GM19463 (cell line): ENCODE results near the gene NOL7.

Experiments used
- ATAC-seq: cut with Tn5 transposase; IDR thresholded peaks from one replicate; pipeline ENCODE4 v1.9.1; 2021; ENCODE audit warnings: mild to moderate bottlenecking, moderate library complexity; ENCODE audit not compliant: unreplicated experiment

Gene NOL7

GRCh38 chr6:13614926-13615791, at the start of gene NOL7:
TSS of gene NOL7 (plus strand) at chr6:13615335. CDS start at chr6:13615359, 24 bp downstream.
- ATAC-seq = peak; percentile 91

GRCh38 chr6:13565921-13566320, 49.2 kb upstream of the NOL7 start:
- ATAC-seq = no peak

DNA sequence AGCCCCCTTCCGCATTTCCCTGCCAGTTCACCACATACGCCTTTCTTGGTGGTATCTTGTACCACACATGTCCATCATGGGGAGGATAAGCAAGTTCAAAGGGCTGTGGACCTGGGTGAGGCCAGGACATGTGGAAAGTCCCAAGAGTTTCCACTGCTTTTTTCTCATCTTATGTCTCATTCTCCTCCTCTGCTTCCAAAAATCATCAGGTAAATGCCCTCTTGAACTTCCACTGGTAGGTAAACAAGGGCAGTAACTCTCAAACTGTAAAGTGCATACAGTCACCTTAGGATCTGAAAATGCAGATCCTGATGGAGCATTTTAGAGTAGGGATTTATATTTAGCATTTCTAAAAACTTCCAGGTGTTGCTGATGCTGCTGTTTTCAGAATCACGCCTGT, 48.6 kb upstream of the NOL7 start:
- ATAC-seq = no peak

- ATAC-seq = no peak
Measured at GRCh38 chr6:13568970-13569369, 46.2 kb upstream of the NOL7 start.

DNA sequence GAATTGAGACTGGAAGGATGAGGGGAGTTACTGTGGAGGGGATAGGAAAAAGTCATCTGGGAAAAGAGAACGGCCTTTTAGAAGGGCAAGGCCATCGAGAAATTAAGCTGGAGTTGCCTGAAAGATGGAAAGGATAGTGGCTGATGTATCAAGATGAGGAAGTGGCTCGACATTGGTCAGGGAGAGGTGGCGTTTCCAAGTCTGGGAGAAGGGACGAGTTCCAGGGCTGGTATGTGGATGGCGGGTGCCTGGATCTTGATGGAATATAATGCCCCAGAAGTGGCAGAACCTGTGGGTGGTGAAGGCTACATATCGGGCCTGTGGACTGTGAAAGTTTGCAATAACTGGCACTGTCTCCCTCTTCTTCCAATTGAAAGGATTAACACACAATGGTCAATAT, 42.9 kb upstream of the NOL7 start:
- ATAC-seq = no peak

- no peak for ATAC-seq
Measured at GRCh38 chr6:13572951-13573654, 42.0 kb upstream of the NOL7 start.

GRCh38 chr6:13573669-13574110, 41.4 kb upstream of the NOL7 start:
- ATAC-seq = no peak

DNA sequence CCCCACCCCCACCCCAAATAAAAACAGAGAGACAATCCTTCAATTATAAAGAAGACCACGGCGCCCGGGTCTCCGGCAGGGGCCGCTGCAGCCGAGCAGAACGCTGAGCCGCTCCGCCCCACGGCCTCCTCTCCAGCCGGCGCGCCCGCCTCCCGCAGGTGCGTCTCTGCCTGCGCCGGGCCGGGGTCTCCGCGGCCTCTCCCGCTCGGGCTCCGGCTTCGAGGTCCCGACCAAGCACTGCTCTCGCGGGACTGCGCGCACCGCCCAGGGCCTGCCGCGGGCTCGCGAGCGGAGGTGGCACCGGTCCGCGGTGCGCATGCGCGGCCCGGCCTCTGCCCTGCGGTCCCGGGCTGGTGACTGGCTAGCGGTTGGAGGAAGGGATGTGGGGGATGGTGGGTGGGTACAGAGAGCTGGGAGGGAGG, 41.0 kb upstream of the NOL7 start:
- ATAC-seq = peak; percentile 78

DNA sequence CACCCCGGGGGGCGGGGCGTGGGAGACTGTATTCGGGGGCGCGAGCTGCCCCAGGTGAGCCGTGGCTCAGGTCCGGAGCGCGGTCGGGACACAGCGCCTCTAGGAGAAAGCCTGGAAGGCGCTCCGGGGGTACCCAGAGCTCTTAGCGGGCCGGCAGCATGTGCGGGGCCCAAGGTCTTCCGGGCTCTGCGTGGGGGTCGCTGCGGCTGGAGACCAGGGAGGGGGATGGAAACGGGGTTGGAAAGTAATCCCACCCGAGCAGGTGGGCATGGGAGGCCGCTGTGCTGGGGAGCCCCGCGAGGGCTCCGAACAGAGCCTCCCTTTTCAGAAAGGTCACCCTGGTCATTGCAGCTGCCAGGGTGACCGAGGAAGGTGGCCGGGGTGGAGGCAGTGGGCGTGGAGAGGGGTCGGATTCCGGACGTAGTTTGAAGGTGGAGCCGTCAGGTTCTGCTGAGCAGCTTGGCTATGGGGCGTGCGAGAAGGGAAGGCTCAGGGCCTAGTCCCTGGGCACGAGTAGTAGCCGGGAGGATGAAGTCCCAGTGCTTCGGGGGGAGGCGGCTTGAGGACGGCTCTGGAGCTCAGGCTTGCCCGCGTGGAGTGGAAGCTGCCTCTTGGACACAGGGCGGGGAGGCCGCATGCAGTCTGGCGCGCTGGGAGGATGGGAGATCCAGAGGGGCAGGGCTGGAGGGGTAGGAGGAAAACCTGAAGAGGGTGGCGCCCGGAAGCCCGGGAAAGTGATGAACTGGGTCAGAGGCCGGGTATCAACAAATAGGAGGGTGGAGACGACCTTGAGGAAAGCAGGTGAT, 40.4 kb upstream of the NOL7 start, which contains the start of gene SIRT5:
TSS of gene SIRT5 (plus strand) at position 31 of the 806 bp plus-strand sequence. CDS start 9,510 bp downstream, outside the sequence.
- ATAC-seq = peak; percentile 64

- ATAC-seq = no peak
Measured at GRCh38 chr6:13575377-13575775, 39.8 kb upstream of the NOL7 start.

DNA sequence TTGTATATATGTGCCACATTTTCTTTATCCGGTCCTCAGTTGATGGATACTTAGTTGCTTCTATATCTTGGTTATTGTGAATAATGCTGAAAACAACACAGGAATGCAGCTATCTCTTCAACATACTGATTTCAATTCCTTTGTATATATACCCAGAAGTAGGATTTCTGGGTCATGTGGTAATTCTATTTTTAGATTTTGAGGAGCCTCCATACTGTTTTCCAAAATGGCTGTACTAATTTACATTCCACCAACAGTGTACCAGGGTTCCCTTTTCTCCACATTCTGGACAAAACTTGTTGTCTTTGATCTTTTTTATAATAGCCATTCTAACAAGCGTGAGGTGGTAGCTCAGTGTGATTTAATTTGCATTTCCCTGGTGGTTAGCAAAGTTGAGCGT, 39.1 kb upstream of the NOL7 start:
- no peak for ATAC-seq

GRCh38 chr6:13577926-13578325, 37.2 kb upstream of the NOL7 start:
- ATAC-seq = no peak

- no peak for ATAC-seq
Measured at GRCh38 chr6:13579911-13580310, 35.2 kb upstream of the NOL7 start.

- ATAC-seq = no peak
Measured at GRCh38 chr6:13581700-13582229, 33.4 kb upstream of the NOL7 start.

GRCh38 chr6:13586603-13587542, 28.3 kb upstream of the NOL7 start:
- no peak for ATAC-seq

GRCh38 chr6:13589801-13590200, 25.3 kb upstream of the NOL7 start:
- ATAC-seq = no peak

GRCh38 chr6:13590574-13591153, 24.5 kb upstream of the NOL7 start:
- no peak for ATAC-seq

DNA sequence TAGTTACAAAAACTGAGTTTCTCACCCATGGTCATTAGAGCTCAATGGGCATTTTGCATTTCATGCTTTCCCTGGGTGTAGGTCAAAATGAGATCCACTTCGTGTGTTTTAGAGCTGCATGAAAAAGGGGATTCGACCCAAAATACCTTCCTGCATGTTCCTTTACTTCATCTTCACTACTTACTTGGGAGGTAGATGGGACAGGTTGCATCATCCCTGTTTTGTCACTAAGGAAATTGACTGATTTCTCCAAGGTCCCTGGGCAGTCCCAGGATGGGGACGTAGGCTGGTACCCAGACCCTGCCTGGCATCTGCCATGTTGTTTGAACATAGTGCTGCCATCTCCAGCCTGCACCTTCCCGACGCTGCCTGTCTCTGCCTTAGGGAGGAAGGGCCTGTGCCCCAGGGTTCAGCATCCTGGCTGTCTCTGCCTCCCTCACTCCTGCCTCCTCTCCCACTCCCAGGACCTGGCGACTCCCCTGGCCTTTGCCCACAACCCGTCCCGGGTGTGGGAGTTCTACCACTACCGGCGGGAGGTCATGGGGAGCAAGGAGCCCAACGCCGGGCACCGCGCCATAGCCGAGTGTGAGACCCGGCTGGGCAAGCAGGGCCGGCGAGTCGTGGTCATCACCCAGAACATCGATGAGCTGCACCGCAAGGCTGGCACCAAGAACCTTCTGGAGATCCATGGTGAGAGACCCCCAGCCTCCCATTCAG, 23.8 kb upstream of the NOL7 start:
- no peak for ATAC-seq

DNA sequence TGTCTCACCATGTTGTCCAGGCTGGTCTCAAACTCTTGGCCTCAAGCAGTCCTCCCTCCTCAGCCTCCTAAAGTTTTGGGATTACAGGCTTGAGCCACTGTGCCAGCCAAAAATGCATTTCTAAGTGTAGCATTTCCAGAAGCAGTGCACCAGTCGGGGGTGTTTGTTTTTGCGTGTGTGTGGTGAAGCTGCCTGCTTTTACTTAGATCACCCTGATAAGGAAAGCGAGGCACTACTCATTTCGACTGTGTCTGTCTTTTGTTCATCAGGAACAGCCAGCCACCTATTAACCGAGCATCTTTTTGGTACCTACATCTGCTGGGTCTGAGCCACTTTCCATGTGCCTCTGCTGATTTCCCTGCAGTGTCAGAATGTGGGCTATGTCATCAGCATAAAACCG, 22.0 kb upstream of the NOL7 start:
- no peak for ATAC-seq
